LNCAP (cell line): ENCODE measurements around the gene MAOB.

Source experiments
- TF ChIP-seq, protein P1 (sequence below): fragments of 450-650 bp; IDR thresholded peaks from 2 replicates; pipeline ENCODE4 v1.5.1; 2017; ENCODE audit warnings: mild to moderate bottlenecking

MAOB gene

DNA sequence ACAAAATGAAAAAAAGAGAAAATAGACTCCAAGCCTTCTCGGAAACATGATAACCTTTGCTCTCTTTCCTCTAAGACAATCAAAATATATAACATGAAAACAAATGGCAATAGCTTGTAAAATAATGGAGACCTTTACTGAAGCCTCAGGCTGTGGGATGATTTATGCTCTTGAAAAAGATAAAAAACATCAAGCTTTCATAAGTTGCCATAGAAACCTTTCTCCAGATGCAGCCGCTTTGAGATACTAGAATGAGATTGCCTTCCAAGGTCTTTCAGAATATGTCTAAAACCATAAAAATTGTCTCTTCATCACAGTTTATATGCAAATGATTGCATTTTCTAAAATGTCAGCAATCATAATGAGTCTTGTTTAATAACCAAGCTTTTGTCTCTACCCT lies 31.6 kb downstream of the MAOB start:
- TF ChIP-seq, protein P1, sequence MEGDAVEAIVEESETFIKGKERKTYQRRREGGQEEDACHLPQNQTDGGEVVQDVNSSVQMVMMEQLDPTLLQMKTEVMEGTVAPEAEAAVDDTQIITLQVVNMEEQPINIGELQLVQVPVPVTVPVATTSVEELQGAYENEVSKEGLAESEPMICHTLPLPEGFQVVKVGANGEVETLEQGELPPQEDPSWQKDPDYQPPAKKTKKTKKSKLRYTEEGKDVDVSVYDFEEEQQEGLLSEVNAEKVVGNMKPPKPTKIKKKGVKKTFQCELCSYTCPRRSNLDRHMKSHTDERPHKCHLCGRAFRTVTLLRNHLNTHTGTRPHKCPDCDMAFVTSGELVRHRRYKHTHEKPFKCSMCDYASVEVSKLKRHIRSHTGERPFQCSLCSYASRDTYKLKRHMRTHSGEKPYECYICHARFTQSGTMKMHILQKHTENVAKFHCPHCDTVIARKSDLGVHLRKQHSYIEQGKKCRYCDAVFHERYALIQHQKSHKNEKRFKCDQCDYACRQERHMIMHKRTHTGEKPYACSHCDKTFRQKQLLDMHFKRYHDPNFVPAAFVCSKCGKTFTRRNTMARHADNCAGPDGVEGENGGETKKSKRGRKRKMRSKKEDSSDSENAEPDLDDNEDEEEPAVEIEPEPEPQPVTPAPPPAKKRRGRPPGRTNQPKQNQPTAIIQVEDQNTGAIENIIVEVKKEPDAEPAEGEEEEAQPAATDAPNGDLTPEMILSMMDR, result no peak

DNA sequence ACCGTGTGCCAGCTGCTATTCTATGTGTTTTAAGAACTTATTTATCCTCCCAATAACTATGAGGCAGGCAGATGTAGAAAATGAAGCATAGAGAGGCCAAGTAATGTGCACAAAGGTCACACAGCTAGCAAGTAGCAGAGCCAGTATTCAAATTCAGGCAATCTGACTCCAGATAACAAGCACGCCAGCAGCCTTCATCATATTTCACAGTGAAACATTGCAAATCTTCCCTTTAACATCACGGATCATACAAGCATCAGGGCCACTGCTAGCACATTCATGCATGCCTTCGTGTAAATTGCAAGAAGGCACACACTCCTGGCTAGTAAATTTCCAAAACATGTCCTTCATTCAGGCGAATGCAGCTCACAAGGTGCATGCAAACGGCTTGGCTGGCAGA lies 33.1 kb downstream of the MAOB start:
- TF ChIP-seq, protein P1, result no peak

GRCh38 chrX:43847352-43847751 lies 34.9 kb downstream of the MAOB start:
- TF ChIP-seq, protein P1, result no peak

DNA sequence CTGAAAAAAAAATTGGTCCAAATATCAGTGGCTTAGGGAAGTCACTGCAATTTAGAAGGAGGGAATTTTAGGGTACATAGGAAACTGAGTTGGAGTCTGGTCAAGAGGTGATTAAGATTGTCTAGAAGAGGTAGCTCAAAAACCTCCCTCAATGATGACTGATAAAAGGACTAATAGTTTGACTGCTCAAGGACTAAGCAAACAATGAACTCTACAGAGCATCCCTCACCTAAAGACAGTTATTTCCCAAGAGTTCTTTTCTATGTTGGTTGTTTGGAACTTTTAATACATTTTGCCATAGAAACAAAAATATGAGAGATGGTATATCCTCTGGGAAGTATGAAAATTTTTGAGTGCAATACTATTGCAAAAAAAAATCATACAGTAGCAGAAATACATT lies 35.7 kb downstream of the MAOB start:
- TF ChIP-seq, protein P1, result no peak

- TF ChIP-seq, protein P1, result no peak
Observed at GRCh38 chrX:43845776-43846175, 36.5 kb downstream of the MAOB start.

DNA sequence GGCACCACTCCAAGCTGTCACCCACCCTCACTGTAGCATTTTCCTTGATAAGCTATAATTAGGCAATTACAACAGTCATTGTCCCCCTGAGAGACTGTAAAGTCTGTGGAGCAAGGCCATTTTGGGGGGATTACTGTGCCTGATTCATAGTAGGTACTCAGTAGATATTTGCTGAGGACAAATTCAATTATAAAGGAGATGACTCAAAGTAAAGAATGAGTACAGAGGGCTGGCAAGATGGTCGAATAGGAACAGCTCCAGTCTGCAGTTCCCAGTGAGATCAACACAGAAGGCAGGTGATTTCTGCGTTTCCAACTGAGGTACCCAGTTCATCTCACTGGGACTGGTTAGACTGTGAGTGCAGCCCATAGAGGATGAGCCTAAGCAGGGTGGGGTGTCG lies 42.0 kb downstream of the MAOB start:
- TF ChIP-seq, protein P1, result no peak

DNA sequence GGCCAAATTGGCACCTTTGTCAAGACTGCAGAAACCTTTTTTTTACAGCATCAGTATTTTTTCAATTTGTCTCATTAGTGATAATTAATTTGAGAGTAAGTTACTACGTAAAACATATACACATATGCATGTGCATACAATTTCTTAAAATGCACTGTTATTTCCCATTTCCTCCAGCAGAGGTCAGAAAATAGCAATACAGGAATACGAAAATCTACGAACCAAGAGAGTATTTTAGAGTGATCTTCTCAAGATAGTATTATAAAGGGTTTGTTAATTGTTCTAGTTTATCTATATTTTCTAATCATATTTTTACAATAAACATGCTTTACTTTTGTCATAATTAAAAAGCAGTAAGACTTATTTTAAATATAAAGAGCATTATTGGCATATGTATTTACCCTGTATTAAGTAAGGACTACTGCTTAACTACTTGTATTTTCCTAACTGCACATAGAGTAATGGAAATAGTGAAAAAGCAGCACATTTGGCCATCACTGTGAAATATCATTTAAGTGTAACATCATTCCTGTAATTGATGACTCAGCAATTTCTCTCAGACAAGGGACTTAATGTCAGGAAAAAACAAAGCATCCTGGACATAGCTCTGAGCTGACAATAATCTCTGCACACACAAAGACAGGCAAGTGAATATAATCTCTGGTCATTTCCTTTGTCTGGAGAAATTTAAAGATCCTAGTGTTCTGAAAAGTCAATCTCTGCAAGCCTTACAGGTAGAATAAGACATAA lies 45.6 kb downstream of the MAOB start:
- TF ChIP-seq, protein P1, result peak; percentile 60

- TF ChIP-seq, protein P1, result no peak
Observed at GRCh38 chrX:43835559-43835958, 46.7 kb downstream of the MAOB start.
